Neural cell (in vitro differentiated cells): Measurements from ENCODE around the gene NKD2. TPM values are rescaled to one million over a fixed set of nuclear protein-coding genes. Genes with fewer than 3 reads are reported as not detected.

Source experiments
- H2AFZ ChIP-seq: fragments of 200-600, 300-800 bp; sonication (generic), shearing (Covaris generic); 2 replicates; pipeline ENCODE4 v1.6.0; 2014; ENCODE audit warnings: low read depth, mild to moderate bottlenecking, antibody characterized with exemption, low read length, moderate library complexity
- H3F3A ChIP-seq: fragments of 200-600 bp; shearing (Covaris generic); 2 replicates; pipeline ENCODE4 v1.6.1; 2016; ENCODE audit warnings: mild to moderate bottlenecking, moderate library complexity, mixed read lengths, antibody characterized with exemption, low read length; ENCODE audit not compliant: insufficient read depth, poor library complexity, severe bottlenecking
- H3K27ac ChIP-seq: fragments of 200-600, 300-800 bp; sonication (generic), shearing (Covaris generic); 2 replicates; pipeline ENCODE4 v1.5.1; 2014; ENCODE audit warnings: mild to moderate bottlenecking, low read length, moderate library complexity
- H3K27me3 ChIP-seq: fragments of 300-800, 200-600 bp; sonication (generic), shearing (Covaris generic); 2 replicates; pipeline ENCODE4 v1.6.0; 2014; ENCODE audit warnings: mild to moderate bottlenecking, low read depth, low read length, moderate library complexity; ENCODE audit not compliant: insufficient read depth
- H3K36me3 ChIP-seq: fragments of 300-800, 200-600 bp; sonication (generic), shearing (Covaris generic); 2 replicates; pipeline ENCODE4 v1.5.1; 2014; ENCODE audit warnings: mild to moderate bottlenecking, antibody characterized with exemption, low read length, moderate library complexity; ENCODE audit not compliant: insufficient read depth
- H3K4me2 ChIP-seq: fragments of 300-800, 200-600 bp; sonication (generic), shearing (Covaris generic); 2 replicates; pipeline ENCODE4 v1.6.0; 2014; ENCODE audit warnings: mild to moderate bottlenecking, low read length
- H3K4me3 ChIP-seq: fragments of 300-800, 200-600 bp; sonication (generic), shearing (Covaris generic); 2 replicates; pipeline ENCODE4 v1.5.1; 2014; ENCODE audit warnings: mild to moderate bottlenecking, low read length, moderate library complexity
- H3K79me2 ChIP-seq: fragments of 200-600 bp; shearing (Covaris generic); replicated peaks from 2 replicates; pipeline ENCODE4 v1.6.0; 2014; ENCODE audit warnings: mild to moderate bottlenecking, low read length, moderate library complexity; ENCODE audit not compliant: insufficient read depth
- H3K9ac ChIP-seq: fragments of 300-800, 200-600 bp; sonication (generic), shearing (Covaris generic); 2 replicates; pipeline ENCODE4 v1.6.1; 2016; ENCODE audit warnings: mild to moderate bottlenecking, low read length, mixed read lengths
- H3K9me2 ChIP-seq: fragments of 200-600 bp; shearing (Covaris generic); 2 replicates; pipeline ENCODE4 v1.6.1; 2016; ENCODE audit warnings: mild to moderate bottlenecking, low read length, mixed read lengths; ENCODE audit not compliant: insufficient read depth
- H3K9me3 ChIP-seq: fragments of 200-600, 300-800 bp; sonication (generic), shearing (Covaris generic); 2 replicates; pipeline ENCODE4 v1.6.1; 2016; ENCODE audit warnings: mild to moderate bottlenecking, mixed run types, low read length, moderate library complexity, mixed read lengths
- H4K20me1 ChIP-seq: fragments of 200-600 bp; shearing (Covaris generic); 2 replicates; pipeline ENCODE4 v1.6.1; 2016; ENCODE audit warnings: mild to moderate bottlenecking, mixed run types; ENCODE audit not compliant: insufficient read depth
- CTCF ChIP-seq: fragments of 450-650 bp; IDR thresholded peaks from 2 replicates; pipeline ENCODE4 v1.5.1; 2014; ENCODE audit warnings: antibody characterized with exemption, mild to moderate bottlenecking, moderate library complexity; ENCODE audit not compliant: poor library complexity, severe bottlenecking
- EP300 ChIP-seq: fragments of 450-650 bp; conservative IDR thresholded peaks from 2 replicates; pipeline ENCODE4 v1.6.1; 2014; ENCODE audit warnings: antibody characterized with exemption, mild to moderate bottlenecking, moderate library complexity; ENCODE audit not compliant: poor library complexity, severe bottlenecking
- EZH2 ChIP-seq: fragments of 200-600, 300-800 bp; shearing (Covaris generic), sonication (generic); IDR thresholded peaks from 2 replicates; pipeline ENCODE4 v1.6.1; 2014; ENCODE audit warnings: antibody characterized with exemption, low read length, borderline replicate concordance, mild to moderate bottlenecking; ENCODE audit not compliant: insufficient read depth, poor library complexity, severe bottlenecking
- POLR2AphosphoS5 ChIP-seq: IDR thresholded peaks from 2 replicates; pipeline ENCODE4 v1.6.1; 2012
- REST ChIP-seq: IDR thresholded peaks from 2 replicates; pipeline ENCODE4 v1.6.1; 2012; ENCODE audit warnings: borderline replicate concordance
- SMC3 ChIP-seq: fragments of 450-650 bp; conservative IDR thresholded peaks from 2 replicates; pipeline ENCODE4 v1.6.1; 2014; ENCODE audit warnings: antibody characterized with exemption, mild to moderate bottlenecking, moderate library complexity; ENCODE audit not compliant: poor library complexity
- TAF1 ChIP-seq: IDR thresholded peaks from 2 replicates; pipeline ENCODE4 v1.6.1; 2012; ENCODE audit warnings: low read depth
- polyA plus RNA-seq: library from polyadenylated mRNA; depleted of rRNA; stranded (reverse); fragments of >200 nt; gene quantifications from 2 replicates; pipeline ENCODE4 v1.2.3, GENCODE V29; 2014

NKD2 gene
- polyA plus RNA-seq, 1 donor from 2014 or later: 7.2 TPM

- H3K4me3 ChIP-seq: no peak overlapping the region
- no peak overlapping the region for H2AFZ ChIP-seq
- H3K27me3 ChIP-seq: no peaks in the 10 kb centered on the region
- no peaks in the 10 kb centered on the region for H3F3A ChIP-seq
- H3K27ac ChIP-seq: no peak overlapping the region
- no peaks in the 10 kb centered on the region for H3K9me2 ChIP-seq
- H3K4me2 ChIP-seq: no peak overlapping the region
- no peaks in the 10 kb centered on the region for H3K79me2 ChIP-seq
- H3K9ac ChIP-seq: no peak overlapping the region
- TF ChIP-seq POLR2AphosphoS5 (no peak), EZH2 (no peak), EP300 (no peak), CTCF (no peak), SMC3 (no peak)
- H4K20me1 ChIP-seq: no peaks in the 10 kb centered on the region
- H3K36me3 ChIP-seq: no peaks in the 10 kb centered on the region
- H3K9me3 ChIP-seq: no peaks in the 10 kb centered on the region
These were observed 10.7 kb downstream of the NKD2 start for GRCh38 chr5:1019001-1019905.

- Histone ChIP-seq H3F3A (no peaks in the 10 kb centered on the region), H2AFZ (no peak overlapping the region), H3K4me2 (no peak overlapping the region), H3K4me3 (no peak overlapping the region), H3K9me3 (no peaks in the 10 kb centered on the region), H4K20me1 (no peaks in the 10 kb centered on the region), H3K79me2 (no peaks in the 10 kb centered on the region), H3K27me3 (no peaks in the 10 kb centered on the region), H3K36me3 (no peaks in the 10 kb centered on the region), H3K9me2 (no peaks in the 10 kb centered on the region), H3K9ac (no peak overlapping the region), H3K27ac (no peak overlapping the region)
- no peak for TF ChIP-seq EZH2
- no peak for TF ChIP-seq POLR2AphosphoS5
- TF ChIP-seq REST: no peak
- no peak for TF ChIP-seq CTCF
- no peak for TF ChIP-seq TAF1
These were observed 11.9 kb downstream of the NKD2 start for GRCh38 chr5:1020452-1020961.
